Stimulated activated CD4-positive, alpha-beta T cell treated with anti-CD3 and anti-CD28 coated beads, Interleukin-1b, Interleukin-23, amount 100 ng/mL, for 1 hour (primary cell): ENCODE results near the gene ATP1A4.

ENCODE experiments used
- DNase-seq, 2 donors: peaks; one replicate each; pipeline ENCODE4 v3.0.0-alpha.2; 2020; ENCODE audit warnings: low read depth in 2 of 2

Gene ATP1A4

GRCh38 chr1:160206036-160206389 is 54.6 kb downstream of the ATP1A4 start:
- peak in 1 of 2 donors; percentile 29 for DNase-seq

- no peak for DNase-seq
Observed at GRCh38 chr1:160206421-160207117, 55.2 kb downstream of the ATP1A4 start.

- no peak for DNase-seq
Observed at GRCh38 chr1:160207118-160207650, 55.8 kb downstream of the ATP1A4 start.

- DNase-seq = no peak
Observed at GRCh38 chr1:160207771-160208556, 56.6 kb downstream of the ATP1A4 start.

- no peak for DNase-seq
Observed at GRCh38 chr1:160208557-160209320, 57.3 kb downstream of the ATP1A4 start.

- no peak for DNase-seq
Observed at GRCh38 chr1:160209321-160210046, 58.1 kb downstream of the ATP1A4 start.

- DNase-seq = no peak
Observed at GRCh38 chr1:160210561-160210960, 59.2 kb downstream of the ATP1A4 start.

GRCh38 chr1:160211046-160211790 is 59.8 kb downstream of the ATP1A4 start:
- DNase-seq = no peak

GRCh38 chr1:160214481-160215140 is 63.2 kb downstream of the ATP1A4 start:
- DNase-seq = no peak

GRCh38 chr1:160216301-160216700 is 64.9 kb downstream of the ATP1A4 start:
- DNase-seq = no peak

GRCh38 chr1:160217481-160218051 is 66.2 kb downstream of the ATP1A4 start:
- no peak for DNase-seq

GRCh38 chr1:160219062-160219929 is 67.9 kb downstream of the ATP1A4 start:
- no peak for DNase-seq

- DNase-seq = no peak
Observed at GRCh38 chr1:160220301-160220700, 68.9 kb downstream of the ATP1A4 start.

GRCh38 chr1:160221089-160221488 is 69.7 kb downstream of the ATP1A4 start:
- no peak for DNase-seq

- no peak for DNase-seq
Observed at GRCh38 chr1:160222546-160222945, 71.1 kb downstream of the ATP1A4 start.

- no peak for DNase-seq
Observed at GRCh38 chr1:160224606-160225005, 73.2 kb downstream of the ATP1A4 start.

GRCh38 chr1:160225345-160225744 is 73.9 kb downstream of the ATP1A4 start:
- DNase-seq = no peak

GRCh38 chr1:160226623-160227022 is 75.2 kb downstream of the ATP1A4 start:
- no peak for DNase-seq

- DNase-seq = no peak
Observed at GRCh38 chr1:160227034-160227433, 75.6 kb downstream of the ATP1A4 start.
